ENCODE results near the gene DGKG. TPM values are rescaled to one million over a fixed set of nuclear protein-coding genes. Genes with fewer than 3 reads are reported as not detected.

DGKG gene
- total RNA-seq, 1 donor from 2014 or later, result 2.1 TPM

- ATAC-seq (no peak), DNase-seq (ENCODE audit: low spot score) (no peak)
- intact Hi-C loops (cut with DNase I), result no loop called here
Measured at GRCh38 chr3:186286114-186286513, 75.9 kb downstream of the DGKG start.

- intact Hi-C loops (cut with DNase I), result no loop called here
- no peak for DNase-seq (ENCODE audit: low spot score)
- ATAC-seq, result no peak
Measured at GRCh38 chr3:186284661-186285060, 77.4 kb downstream of the DGKG start.

- intact Hi-C loops (cut with DNase I), result no loop called here
- DNase-seq (ENCODE audit: low spot score) (no peak), ATAC-seq (no peak)
Measured at GRCh38 chr3:186284349-186284652, 77.7 kb downstream of the DGKG start.

- DNase-seq (ENCODE audit: low spot score) (no peak), ATAC-seq (no peak)
- intact Hi-C loops (cut with DNase I), result no loop called here
Measured at GRCh38 chr3:186283651-186284348, 78.2 kb downstream of the DGKG start.

GRCh38 chr3:186283096-186283495, 78.9 kb downstream of the DGKG start:
- intact Hi-C loops (cut with DNase I), result no loop called here
- DNase-seq (ENCODE audit: low spot score), result no peak
- ATAC-seq, result no peak

GRCh38 chr3:186281176-186281575, 80.9 kb downstream of the DGKG start:
- intact Hi-C loops (cut with DNase I), result no loop called here
- ATAC-seq (no peak), DNase-seq (ENCODE audit: low spot score) (no peak)

- intact Hi-C loops (cut with DNase I), result no loop called here
- DNase-seq (ENCODE audit: low spot score), result no peak
Measured at GRCh38 chr3:186280737-186281136, 81.3 kb downstream of the DGKG start.

GRCh38 chr3:186277268-186277909, 84.6 kb downstream of the DGKG start:
- intact Hi-C loops (cut with DNase I), result loop anchor here (10.0 kb wide), 1 partner anchor 293 kb away; no protein-coding TSS in a partner anchor

More at GRCh38 chr3:186280737-186281136, 81.3 kb downstream of the DGKG start:
- no peak for ATAC-seq

GRCh38 chr3:186275436-186275835, 86.6 kb downstream of the DGKG start:
- no peak for DNase-seq (ENCODE audit: low spot score)
- ATAC-seq, result no peak
- intact Hi-C loops (cut with DNase I), result loop anchor here (10.0 kb wide), 1 partner anchor 291 kb away; no protein-coding TSS in a partner anchor

More at GRCh38 chr3:186277268-186277909, 84.6 kb downstream of the DGKG start:
- ATAC-seq (peak; percentile 87), DNase-seq (ENCODE audit: low spot score) (no peak)

- no peak for ATAC-seq
Measured at GRCh38 chr3:186273586-186273985, 88.4 kb downstream of the DGKG start.

GRCh38 chr3:186270701-186271100, 91.3 kb downstream of the DGKG start:
- intact Hi-C loops (cut with DNase I), result loop anchor here (10.0 kb wide), 1 partner anchor 286 kb away; no protein-coding TSS in a partner anchor
- DNase-seq (ENCODE audit: low spot score) (no peak), ATAC-seq (no peak)

More at GRCh38 chr3:186273586-186273985, 88.4 kb downstream of the DGKG start:
- DNase-seq (ENCODE audit: low spot score), result no peak
- intact Hi-C loops (cut with DNase I), result loop anchor here (10.0 kb wide), 1 partner anchor 289 kb away; no protein-coding TSS in a partner anchor

- intact Hi-C loops (cut with DNase I), result no loop called here
- no peak for ATAC-seq
- no peak for DNase-seq (ENCODE audit: low spot score)
Measured at GRCh38 chr3:186268616-186269448, 93.2 kb downstream of the DGKG start.

GRCh38 chr3:186267758-186268157, 94.3 kb downstream of the DGKG start:
- intact Hi-C loops (cut with DNase I), result no loop called here
- ATAC-seq, result no peak
- DNase-seq (ENCODE audit: low spot score), result no peak

GRCh38 chr3:186264608-186265400, 97.2 kb downstream of the DGKG start:
- intact Hi-C loops (cut with DNase I), result no loop called here
- ATAC-seq (no peak), DNase-seq (ENCODE audit: low spot score) (no peak)

GRCh38 chr3:186261638-186262037, 100.4 kb downstream of the DGKG start:
- ATAC-seq (no peak), DNase-seq (ENCODE audit: low spot score) (no peak)
- intact Hi-C loops (cut with DNase I), result no loop called here

- DNase-seq (ENCODE audit: low spot score), result no peak
- intact Hi-C loops (cut with DNase I), result no loop called here
- ATAC-seq, result no peak
Measured at GRCh38 chr3:186260726-186261125, 101.3 kb downstream of the DGKG start.

GRCh38 chr3:186259612-186260383, 102.2 kb downstream of the DGKG start:
- peak; percentile 71 for DNase-seq (ENCODE audit: low spot score)
- intact Hi-C loops (cut with DNase I), result loop anchor here (10.0 kb wide), 1 partner anchor 275 kb away; no protein-coding TSS in a partner anchor
- peak; percentile 91 for ATAC-seq

- DNase-seq (ENCODE audit: low spot score) (no peak), ATAC-seq (no peak)
- intact Hi-C loops (cut with DNase I), result loop anchor here (10.0 kb wide), 1 partner anchor 276 kb away; no protein-coding TSS in a partner anchor
Measured at GRCh38 chr3:186258968-186259367, 103.1 kb downstream of the DGKG start.
